22Rv1 (cell line): Measurements from ENCODE around the gene HDC.

Experiments used
- ZFX ChIP-seq: fragments of 450-650 bp; IDR thresholded peaks from 2 replicates; pipeline ENCODE4 v1.6.1; 2017; ENCODE audit warnings: antibody characterized with exemption, borderline replicate concordance
- TF ChIP-seq, protein P1 (sequence below): fragments of 450-650 bp; IDR thresholded peaks from 2 replicates; pipeline ENCODE4 v1.5.1; 2017; ENCODE audit warnings: mild to moderate bottlenecking

- TF ChIP-seq, protein P1, sequence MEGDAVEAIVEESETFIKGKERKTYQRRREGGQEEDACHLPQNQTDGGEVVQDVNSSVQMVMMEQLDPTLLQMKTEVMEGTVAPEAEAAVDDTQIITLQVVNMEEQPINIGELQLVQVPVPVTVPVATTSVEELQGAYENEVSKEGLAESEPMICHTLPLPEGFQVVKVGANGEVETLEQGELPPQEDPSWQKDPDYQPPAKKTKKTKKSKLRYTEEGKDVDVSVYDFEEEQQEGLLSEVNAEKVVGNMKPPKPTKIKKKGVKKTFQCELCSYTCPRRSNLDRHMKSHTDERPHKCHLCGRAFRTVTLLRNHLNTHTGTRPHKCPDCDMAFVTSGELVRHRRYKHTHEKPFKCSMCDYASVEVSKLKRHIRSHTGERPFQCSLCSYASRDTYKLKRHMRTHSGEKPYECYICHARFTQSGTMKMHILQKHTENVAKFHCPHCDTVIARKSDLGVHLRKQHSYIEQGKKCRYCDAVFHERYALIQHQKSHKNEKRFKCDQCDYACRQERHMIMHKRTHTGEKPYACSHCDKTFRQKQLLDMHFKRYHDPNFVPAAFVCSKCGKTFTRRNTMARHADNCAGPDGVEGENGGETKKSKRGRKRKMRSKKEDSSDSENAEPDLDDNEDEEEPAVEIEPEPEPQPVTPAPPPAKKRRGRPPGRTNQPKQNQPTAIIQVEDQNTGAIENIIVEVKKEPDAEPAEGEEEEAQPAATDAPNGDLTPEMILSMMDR: no peak
- no peak for TF ChIP-seq ZFX
These were observed 32.8 kb upstream of the HDC start for GRCh38 chr15:50298340-50298739.
